ENCODE data around the gene FGGY.

The FGGY gene

GRCh38 chr1:59670662-59671061 lies 373.8 kb downstream of the FGGY start:
- no peak for DNase-seq

GRCh38 chr1:59671066-59671952 lies 374.4 kb downstream of the FGGY start:
- DNase-seq, result no peak

GRCh38 chr1:59671953-59672305 lies 375.0 kb downstream of the FGGY start:
- no peak for DNase-seq

GRCh38 chr1:59672851-59673572 lies 376.1 kb downstream of the FGGY start:
- DNase-seq, result no peak

GRCh38 chr1:59673573-59674450 lies 376.9 kb downstream of the FGGY start:
- no peak for DNase-seq

GRCh38 chr1:59674595-59674994 lies 377.7 kb downstream of the FGGY start:
- DNase-seq, result no peak

GRCh38 chr1:59675936-59676335 lies 379.0 kb downstream of the FGGY start:
- no peak for DNase-seq

- no peak for DNase-seq
These were observed 381.1 kb downstream of the FGGY start for GRCh38 chr1:59678040-59678439.

- no peak for DNase-seq
These were observed 381.8 kb downstream of the FGGY start for GRCh38 chr1:59678493-59679228.

GRCh38 chr1:59680044-59680443 lies 383.1 kb downstream of the FGGY start:
- no peak for DNase-seq

- DNase-seq, result no peak
These were observed 385.6 kb downstream of the FGGY start for GRCh38 chr1:59682396-59683080.

GRCh38 chr1:59683197-59683596 lies 386.3 kb downstream of the FGGY start:
- no peak for DNase-seq

- no peak for DNase-seq
These were observed 387.8 kb downstream of the FGGY start for GRCh38 chr1:59684698-59685097.

- DNase-seq, result no peak
These were observed 388.2 kb downstream of the FGGY start for GRCh38 chr1:59685101-59685500.

GRCh38 chr1:59685666-59686065 lies 388.8 kb downstream of the FGGY start:
- peak; percentile 47 for DNase-seq

- DNase-seq, result peak; percentile 72
These were observed 389.3 kb downstream of the FGGY start for GRCh38 chr1:59686170-59686569.

GRCh38 chr1:59686574-59686973 lies 389.7 kb downstream of the FGGY start:
- DNase-seq, result no peak

GRCh38 chr1:59687081-59687480 lies 390.2 kb downstream of the FGGY start:
- DNase-seq, result no peak

GRCh38 chr1:59688976-59689375 lies 392.1 kb downstream of the FGGY start:
- no peak for DNase-seq

- DNase-seq, result peak; percentile 45
These were observed 392.8 kb downstream of the FGGY start for GRCh38 chr1:59689730-59690129.

GRCh38 chr1:59690171-59690930 lies 393.5 kb downstream of the FGGY start:
- DNase-seq, result peak; percentile 29

Data from NCI-H2107 (cell line).